GM19351 (cell line): ENCODE results near the gene CAPN1.

ENCODE experiments used
- ATAC-seq: cut with Tn5 transposase; IDR thresholded peaks from one replicate; pipeline ENCODE4 v1.9.1; 2021; ENCODE audit warnings: mild to moderate bottlenecking, moderate library complexity; ENCODE audit not compliant: unreplicated experiment

CAPN1 gene

GRCh38 chr11:65254724-65255123 is 73.0 kb downstream of the CAPN1 start:
- ATAC-seq, result no peak

- no peak for ATAC-seq
These were observed 77.3 kb downstream of the CAPN1 start for GRCh38 chr11:65258988-65259387.

- ATAC-seq, result no peak
These were observed 78.6 kb downstream of the CAPN1 start for GRCh38 chr11:65260302-65260701.

- ATAC-seq, result peak; percentile 17
These were observed 79.2 kb downstream of the CAPN1 start for GRCh38 chr11:65260756-65261590.
